ENCODE results near the gene DDX21.
"Not testable (repeated sequence)": the region's sequence is repeated elsewhere in the genome, so short reads cannot be mapped to it uniquely, and the experiment has no call there.

Gene DDX21

GRCh38 chr10:69005704-69006485, 49.9 kb downstream of the DDX21 start:
- TF ChIP-seq ZNF274 (IDR thresholded peaks at IDR 0.05; ENCODE audit: low read depth, low read length), result no peak
- no peak overlapping the region for H3K4me3 ChIP-seq (ENCODE audit: low read length)

GRCh38 chr10:69007260-69007659, 51.3 kb downstream of the DDX21 start:
- TF ChIP-seq ZNF274 (IDR thresholded peaks at IDR 0.05; ENCODE audit: low read depth, low read length), result no peak
- no peak overlapping the region for H3K4me3 ChIP-seq (ENCODE audit: low read length)

- TF ChIP-seq ZNF274 (IDR thresholded peaks at IDR 0.05; ENCODE audit: low read depth, low read length), result no peak
- no peak overlapping the region for H3K4me3 ChIP-seq (ENCODE audit: low read length)
These were observed 53.4 kb downstream of the DDX21 start for GRCh38 chr10:69009360-69009759.

- no peak for TF ChIP-seq ZNF274 (IDR thresholded peaks at IDR 0.05; ENCODE audit: low read depth, low read length)
- no peak overlapping the region for H3K4me3 ChIP-seq (ENCODE audit: low read length)
These were observed 54.2 kb downstream of the DDX21 start for GRCh38 chr10:69010151-69010640.

- not testable (repeated sequence) for H3K4me3 ChIP-seq (ENCODE audit: low read length)
These were observed 56.8 kb downstream of the DDX21 start for GRCh38 chr10:69012778-69013177.

GRCh38 chr10:69014171-69014570, 58.2 kb downstream of the DDX21 start:
- no peak overlapping the region for H3K4me3 ChIP-seq (ENCODE audit: low read length)
- no peak for TF ChIP-seq ZNF274 (IDR thresholded peaks at IDR 0.05; ENCODE audit: low read depth, low read length)

GRCh38 chr10:69018613-69019012, 62.6 kb downstream of the DDX21 start:
- no peak for TF ChIP-seq ZNF274 (IDR thresholded peaks at IDR 0.05; ENCODE audit: low read depth, low read length)
- H3K4me3 ChIP-seq (ENCODE audit: low read length), result no peak overlapping the region

- no peak for TF ChIP-seq ZNF274 (IDR thresholded peaks at IDR 0.05; ENCODE audit: low read depth, low read length)
These were observed 66.6 kb downstream of the DDX21 start for GRCh38 chr10:69022611-69023010.

GRCh38 chr10:69025370-69025896, 69.5 kb downstream of the DDX21 start:
- no peak for TF ChIP-seq ZNF274 (IDR thresholded peaks at IDR 0.05; ENCODE audit: low read depth, low read length)
- H3K4me3 ChIP-seq (ENCODE audit: low read length), result no peak overlapping the region

More at GRCh38 chr10:69022611-69023010, 66.6 kb downstream of the DDX21 start:
- no peak overlapping the region for H3K4me3 ChIP-seq (ENCODE audit: low read length)

GRCh38 chr10:69033256-69033655, 77.3 kb downstream of the DDX21 start:
- no peak overlapping the region for H3K4me3 ChIP-seq (ENCODE audit: low read length)
- no peak for TF ChIP-seq ZNF274 (IDR thresholded peaks at IDR 0.05; ENCODE audit: low read depth, low read length)
